GM21576 (cell line): ENCODE measurements around the gene STK32B.
"Not testable (repeated sequence)": the region's sequence is repeated elsewhere in the genome, so short reads cannot be mapped to it uniquely, and the experiment has no call there.

Experiments
- ATAC-seq: cut with Tn5 transposase; IDR thresholded peaks from one replicate; pipeline ENCODE4 v1.9.1; 2021; ENCODE audit warnings: mild to moderate bottlenecking, moderate library complexity; ENCODE audit not compliant: unreplicated experiment

Gene STK32B

DNA sequence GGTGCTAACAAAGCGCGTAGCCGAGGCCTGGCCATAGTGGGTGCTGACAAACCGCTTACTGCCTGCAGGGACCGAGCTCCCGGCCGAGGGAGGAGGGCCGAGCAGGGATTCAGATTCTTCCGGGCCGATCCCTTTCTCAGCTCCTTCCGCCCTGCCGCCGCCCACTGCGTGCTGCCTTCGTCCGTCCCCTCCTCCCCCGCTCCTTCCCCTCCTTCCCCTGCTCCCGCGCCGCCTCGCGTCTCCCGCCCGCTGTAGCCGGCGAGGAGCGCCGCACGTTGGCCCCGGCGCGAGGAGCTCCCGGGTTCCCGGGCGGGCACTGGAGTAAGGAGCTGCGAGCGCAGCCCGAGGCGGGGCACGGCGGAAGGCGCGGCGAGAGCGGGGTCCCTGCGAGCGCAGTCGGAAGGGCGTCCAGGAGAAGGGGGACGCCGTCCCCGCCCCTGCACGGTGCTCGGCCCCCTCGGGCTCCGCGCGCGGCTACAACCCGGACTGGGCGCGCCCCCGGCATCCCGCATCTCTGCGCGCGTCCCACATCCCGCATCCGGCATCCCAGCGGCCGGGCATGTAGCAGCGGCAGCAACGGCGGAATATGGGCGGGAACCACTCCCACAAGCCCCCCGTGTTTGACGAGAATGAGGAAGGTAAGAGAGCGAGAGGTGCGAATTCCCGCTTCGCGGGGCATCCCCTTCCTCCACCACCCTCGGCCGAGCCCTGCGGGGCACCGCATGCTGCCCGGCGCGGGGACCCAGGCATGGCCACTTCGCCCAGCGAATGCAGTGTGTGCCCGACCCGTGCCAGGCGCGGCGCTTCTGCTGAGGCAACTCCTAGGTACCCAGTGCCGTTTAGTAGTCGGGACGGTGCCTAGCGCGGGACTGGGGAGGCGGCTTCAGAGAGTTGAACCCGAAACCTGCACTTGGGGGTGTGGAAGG, at the start of gene STK32B:
Gene STK32B (plus strand): TSS at position 203 of the 926 bp plus-strand sequence.
- no peak for ATAC-seq

DNA sequence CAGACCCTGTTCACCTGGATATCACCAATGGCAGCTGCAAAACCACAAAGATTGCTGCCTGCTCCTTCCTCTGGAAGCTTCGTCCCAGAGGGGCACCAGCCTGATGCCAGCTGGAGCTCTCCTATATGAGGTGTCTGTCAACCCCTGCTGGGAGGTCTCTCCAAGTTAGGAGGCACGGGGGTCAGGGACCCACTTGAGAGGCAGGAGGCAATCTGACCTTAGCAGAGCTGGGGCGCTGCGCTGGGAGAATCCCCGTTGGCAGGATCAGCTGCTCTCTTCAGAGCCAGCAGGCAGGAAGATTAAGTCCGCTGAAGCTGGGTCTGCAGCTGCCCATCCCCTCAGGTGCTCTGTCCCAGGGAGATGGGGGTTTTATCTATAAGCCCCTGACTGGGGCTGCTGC, 49.6 kb upstream of the STK32B start:
- not testable (repeated sequence) for ATAC-seq

DNA sequence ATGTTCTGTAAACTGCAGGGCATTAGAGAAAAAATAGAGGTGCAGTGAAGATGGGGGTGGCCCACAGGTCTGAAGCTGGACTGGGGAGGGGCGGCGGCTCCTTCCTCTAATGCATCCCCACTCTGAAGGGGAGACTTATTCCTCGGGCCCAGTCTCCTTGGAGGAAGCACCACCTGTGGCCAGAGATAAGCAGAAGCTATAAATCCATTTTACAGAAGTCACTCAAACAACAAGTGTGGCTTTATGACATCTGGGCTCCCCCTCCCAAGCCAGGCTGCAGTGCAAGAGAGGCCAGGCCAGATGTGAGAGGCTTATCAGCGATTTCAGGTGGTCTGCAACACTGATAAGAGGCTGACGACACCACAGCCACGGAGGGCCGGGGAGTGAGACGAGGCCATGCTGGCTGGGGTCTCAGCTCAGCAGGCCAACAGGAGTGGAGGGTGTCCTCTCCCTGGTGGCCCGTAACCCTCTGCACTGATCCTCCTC, 47.9 kb upstream of the STK32B start:
- no peak for ATAC-seq

DNA sequence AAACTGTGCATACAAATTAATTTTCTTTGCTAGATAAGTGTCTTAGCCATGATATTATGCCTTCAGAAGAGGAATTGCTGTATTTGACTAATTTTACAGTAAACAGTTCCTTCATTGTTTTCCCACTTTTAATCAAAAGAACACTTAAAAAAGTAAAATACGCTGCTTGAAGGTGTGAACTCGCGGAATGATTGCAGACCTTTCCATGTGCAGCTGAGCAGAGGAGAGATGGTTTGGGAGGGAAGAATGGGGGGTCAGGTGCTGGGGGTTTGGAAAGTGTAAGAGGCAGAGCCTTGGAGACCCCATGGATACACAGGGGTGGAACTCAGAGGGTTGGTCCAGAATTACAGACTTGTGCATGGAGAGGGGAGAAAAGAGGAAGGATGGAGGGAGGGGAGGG, 47.4 kb upstream of the STK32B start:
- no peak for ATAC-seq

DNA sequence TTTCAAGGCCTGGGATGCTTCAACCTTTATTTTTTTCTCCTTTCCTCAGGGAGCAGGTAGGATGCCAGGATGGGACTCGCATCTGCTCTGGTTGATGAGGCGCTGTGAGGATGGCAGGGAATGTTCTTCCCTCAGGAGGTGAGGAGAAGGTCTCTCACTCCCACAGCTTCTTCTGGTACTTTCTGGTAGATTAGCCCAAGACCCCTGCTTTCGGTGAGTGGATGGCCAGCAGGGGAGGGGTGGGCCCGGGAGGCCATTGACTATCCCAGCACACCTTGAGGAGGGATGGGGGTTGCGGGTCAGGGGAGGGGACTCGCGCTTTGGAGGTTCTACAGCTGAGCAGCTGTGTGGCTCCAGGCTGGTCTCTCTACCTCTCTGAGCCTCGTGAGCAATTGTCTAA, 46.8 kb upstream of the STK32B start:
- no peak for ATAC-seq

DNA sequence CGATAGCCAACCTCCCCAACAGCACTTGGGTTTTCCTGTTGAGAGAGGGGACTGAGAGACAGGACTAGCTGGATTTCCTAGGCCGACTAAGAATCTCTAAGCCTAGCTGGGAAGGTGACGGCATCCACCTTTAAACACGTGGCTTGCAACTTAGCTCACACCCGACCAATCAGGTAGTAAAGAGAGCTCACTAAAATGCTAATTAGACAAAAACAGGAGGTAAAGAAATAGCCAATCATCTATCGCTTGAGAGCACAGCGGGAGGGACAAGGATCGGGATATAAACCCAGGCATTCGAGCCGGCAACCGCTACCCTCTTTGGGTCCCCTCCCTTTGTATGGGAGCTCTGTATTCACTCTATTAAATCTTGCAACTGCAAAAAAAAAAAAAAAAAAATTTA, 44.3 kb upstream of the STK32B start:
- not testable (repeated sequence) for ATAC-seq

DNA sequence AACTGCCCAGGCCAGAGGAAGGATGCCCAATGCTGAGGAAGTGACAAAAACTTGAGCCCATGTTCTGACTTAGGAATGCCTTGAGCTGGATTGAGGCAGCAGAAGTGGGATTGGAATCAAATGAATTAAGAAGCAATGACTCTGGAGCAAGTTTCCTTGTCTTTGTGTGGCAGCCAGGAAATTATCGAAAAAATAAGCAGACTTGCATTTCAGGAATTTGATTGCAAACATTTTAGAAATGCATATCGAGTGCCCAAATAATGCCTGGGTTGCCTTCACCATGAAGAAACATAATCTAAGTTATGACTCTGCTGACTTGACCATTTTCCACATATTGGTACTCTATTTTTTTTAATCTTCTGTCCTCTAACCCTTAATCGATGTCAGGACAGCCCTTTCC, 41.5 kb upstream of the STK32B start:
- no peak for ATAC-seq

DNA sequence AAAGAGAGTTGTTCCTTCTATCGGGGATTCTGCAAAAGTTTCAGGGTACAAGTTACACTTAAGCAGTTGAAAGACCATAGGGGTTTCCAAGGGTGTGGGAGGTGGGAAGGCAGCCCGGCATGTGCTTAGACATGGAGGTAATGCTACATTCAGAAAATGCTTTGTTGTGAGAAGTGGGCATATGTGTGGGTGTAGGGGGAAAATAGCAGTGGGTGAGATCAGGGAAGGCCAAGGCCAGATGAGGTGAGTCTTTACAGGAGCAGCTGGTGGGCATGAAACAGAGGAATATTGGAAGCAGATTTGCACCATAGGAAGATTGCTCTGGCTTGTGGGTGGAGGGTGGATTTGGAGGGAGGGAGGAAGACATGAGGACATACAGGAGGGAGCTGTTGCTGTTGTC, 40.3 kb upstream of the STK32B start:
- ATAC-seq = no peak

DNA sequence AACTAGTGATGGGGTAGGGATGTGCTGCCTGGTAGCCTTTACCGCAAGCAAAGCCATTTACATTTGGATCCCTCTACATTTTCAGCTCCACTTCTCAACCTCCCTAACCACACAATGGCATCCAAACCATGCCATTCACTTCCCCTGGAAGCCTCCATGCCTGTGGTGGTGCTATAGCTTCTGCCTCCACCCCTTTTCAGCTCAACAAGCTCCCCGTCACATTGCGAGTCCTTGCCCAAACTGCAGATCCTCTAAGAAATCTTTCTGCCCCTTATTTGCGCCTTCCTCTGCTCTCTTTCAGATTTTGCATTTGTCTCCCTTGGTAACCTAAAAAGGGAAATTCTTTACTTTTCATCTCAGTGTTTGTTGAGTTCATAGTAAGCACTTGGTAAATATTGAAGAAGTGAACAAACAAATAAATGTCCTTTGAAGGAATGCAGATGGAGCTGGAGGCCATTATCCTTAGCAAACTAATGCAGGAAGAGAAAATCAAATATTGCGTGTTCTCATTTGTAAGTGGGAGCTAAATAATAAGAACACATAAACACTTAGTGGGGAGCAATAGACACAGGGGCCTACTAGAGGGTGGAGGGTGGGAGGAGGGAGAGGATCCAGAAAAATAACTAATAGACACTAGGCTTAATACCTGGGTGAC, 38.9 kb upstream of the STK32B start:
- no peak for ATAC-seq

DNA sequence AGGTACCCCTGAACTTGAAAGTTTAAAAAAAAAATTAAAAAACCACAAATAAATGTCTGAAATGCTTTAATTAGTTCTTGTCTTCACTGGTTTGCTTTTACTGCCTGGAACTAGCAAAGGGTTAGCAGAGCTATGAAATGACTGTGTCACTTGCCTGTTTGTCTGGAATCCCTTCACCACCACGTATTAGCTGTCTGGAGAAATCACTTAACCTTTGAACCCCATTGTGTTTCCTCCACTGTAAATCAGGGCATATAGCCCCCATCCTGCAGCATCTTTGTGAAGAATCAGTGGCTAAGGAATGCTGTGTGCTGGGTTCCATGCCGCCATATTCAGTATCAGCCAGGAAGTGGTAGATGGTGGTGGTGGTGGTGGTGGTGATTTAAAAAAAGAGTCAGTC, 38.3 kb upstream of the STK32B start:
- ATAC-seq = no peak

DNA sequence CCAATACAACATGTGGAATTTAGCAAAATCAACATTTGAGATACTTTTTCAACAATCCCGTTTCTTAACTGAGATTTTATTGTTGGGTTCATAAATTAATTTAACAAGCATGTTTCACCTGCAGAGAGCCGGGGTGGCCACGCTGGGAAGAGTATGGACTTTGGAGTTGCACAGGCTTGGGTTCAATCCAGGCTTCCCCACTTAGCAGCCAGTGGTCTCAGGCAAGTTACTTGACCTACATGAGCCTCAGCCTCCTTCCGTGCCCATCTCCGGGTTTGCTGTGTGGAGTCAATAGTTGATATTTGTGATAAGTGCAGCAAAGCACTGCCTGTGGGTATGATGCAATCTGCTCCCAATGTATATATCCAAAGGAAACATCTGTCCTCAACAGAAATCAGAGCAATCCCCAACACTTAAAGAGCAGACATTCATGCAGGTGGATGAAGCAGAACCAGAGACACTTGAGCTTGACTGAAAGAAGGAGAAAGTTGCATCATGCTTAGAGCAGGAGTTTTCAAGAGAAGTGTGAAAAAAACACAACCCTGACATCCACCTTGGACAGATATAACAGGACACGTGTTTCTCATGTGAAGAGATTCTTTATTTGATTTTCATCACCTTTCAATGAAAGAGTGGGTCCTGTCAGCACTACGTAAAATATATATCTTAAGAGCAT, 37.1 kb upstream of the STK32B start:
- no peak for ATAC-seq

DNA sequence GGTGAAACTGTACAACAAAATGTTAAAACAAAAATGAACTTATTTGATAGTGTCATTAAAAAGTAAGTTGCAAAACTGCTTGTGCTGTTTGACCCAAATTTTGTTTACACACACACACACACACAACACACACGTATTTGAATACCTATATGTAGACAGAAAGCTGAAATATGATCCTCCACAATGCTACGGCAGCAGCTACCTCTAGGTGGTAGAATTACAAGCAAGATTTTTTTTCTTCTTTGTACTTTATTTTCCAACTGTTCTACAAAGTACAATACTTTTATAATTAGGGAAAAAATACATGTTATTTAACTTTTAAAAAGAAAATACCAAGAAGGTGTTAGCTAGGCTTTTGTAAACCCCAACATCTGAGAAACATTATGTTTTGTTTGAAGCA, 33.2 kb upstream of the STK32B start:
- ATAC-seq = no peak

DNA sequence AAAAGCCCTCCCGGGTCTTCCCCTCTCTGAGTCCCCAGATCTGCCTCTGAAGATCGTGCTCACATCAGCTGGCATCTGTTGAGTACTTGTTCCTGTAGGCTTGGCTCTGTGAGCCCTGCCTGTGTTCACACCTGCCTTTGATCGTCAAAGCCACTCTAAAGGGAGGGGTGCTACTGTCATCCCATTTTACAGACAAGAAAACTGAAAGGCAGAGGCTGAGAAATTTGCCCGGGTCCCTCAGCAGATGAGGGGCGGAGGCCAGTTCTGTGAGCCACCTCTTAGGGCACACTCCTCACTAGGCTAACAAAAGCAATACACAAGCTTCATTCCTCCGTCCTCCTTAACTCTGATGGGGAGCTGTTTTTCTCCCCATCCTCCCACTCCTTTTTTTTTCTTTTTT, 32.7 kb upstream of the STK32B start:
- ATAC-seq = no peak

DNA sequence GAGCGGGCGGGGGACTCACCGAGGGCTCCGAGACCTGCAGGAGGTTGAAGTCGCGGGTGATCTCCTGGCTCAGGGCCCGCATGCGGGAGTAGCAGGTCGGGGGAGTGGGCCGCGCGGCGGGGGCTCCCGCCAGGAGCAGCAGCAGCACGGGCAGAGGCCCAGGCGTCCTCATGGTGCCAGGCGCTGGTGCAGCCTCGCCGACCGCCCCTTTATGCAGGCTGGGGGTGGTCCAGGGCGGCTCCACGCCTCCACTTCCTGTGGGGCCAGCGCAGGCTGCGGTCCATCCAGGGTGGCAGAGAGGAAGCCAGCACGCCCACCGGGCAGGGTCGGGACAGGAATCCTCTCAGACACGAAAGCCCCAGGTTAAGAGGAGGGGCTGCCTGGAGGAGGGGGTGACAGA, 32.0 kb upstream of the STK32B start, which contains the start of gene CYTL1:
Gene CYTL1 (minus strand): TSS at position 185 of the 400 bp plus-strand sequence. CDS start 13 bp downstream, at position 172.
- no peak for ATAC-seq

DNA sequence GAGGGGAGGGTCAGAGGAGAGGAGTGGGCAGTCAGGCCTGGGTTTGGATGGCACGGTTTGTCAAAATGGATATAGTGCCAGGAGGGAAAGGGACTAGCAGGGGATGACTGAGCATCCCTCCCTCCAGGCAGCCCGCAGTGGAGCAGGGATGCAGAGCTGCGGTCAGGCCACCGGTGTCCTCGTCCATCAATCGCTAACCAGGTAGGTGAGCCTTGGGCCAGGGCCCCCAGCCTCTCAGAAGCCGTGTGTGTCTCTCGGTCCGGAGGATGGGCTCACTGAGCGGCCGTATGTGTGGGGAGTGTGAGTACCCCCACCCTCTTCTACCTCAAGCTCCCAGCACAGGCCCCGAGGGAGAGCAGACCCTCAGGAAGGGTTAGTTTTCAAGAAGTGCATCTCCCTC, 31.5 kb upstream of the STK32B start:
- no peak for ATAC-seq

DNA sequence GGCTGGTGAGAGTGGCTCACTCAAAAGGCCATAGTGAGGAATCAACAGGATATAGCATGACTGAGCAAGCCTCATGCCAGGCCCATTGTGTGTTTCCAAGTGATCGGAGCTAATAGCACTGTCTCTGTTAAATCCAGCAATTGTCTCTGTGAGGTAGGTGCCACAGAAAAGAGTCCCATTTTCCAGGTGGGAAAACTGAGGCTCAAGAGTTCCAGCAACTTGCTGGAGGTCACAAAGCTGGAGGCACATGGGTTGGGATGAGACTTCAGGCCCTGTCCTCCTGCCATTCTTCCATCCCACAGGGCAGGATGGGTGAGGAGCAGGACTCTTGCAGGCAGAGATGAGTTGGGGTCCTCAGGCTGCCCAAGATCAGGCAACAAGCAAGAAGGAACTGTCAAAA, 30.9 kb upstream of the STK32B start:
- ATAC-seq = no peak

DNA sequence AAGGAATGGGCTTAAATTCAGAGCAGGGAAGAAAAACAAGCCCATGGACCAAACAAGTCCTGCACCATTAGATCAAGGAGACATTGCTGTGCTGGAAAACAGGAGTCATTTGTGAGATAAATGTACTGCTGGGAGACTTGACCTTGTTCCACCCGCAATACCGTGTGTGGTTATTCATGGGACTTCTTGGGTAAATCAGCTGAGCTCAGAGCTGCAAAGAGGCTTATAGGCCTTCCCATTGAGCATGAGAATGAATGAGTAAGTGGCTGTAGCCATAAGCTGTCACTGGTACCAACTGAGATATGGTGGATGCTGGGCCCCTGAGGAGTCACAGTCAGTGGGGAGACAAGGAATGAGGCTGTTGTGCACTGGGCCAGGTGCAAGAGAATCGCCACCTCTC, 29.7 kb upstream of the STK32B start:
- ATAC-seq = no peak

DNA sequence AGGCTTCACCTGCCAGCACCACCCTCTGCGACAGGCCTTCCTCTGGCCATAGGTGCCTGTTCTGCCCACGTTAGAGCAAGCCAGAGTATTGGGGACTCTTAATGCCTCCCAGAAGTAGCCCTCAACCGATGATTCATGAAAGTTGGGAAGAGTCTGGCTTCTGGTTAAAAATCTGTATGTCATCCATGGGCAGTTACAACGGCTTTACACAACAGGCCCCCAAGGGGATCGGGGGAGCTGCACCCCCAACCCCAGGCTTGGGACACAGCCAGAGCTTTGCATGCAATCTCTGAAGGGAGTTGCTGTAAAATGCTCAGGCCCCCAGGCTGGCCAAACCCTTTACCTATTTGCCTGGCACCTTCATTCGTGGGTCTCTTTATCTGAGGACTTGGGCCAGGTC, 26.6 kb upstream of the STK32B start:
- ATAC-seq = no peak

DNA sequence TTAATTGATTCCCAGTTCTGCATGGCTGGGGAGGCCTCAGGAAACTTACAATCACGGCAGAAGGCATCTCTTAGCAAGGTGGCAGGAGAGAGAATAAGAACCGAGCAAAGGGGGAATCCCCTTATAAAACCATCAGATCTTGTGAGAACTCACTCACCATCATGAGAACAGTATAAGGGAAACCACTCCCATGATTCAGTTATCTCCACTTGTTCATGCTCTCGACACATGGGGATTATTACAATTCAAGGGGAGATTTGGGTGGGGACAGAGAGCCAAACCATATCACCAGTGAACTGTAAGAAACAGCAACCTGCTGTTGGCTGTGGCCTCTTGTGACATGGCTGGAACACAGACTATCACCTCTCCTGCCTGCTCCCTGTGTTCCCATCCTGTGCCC, 24.9 kb upstream of the STK32B start:
- no peak for ATAC-seq

DNA sequence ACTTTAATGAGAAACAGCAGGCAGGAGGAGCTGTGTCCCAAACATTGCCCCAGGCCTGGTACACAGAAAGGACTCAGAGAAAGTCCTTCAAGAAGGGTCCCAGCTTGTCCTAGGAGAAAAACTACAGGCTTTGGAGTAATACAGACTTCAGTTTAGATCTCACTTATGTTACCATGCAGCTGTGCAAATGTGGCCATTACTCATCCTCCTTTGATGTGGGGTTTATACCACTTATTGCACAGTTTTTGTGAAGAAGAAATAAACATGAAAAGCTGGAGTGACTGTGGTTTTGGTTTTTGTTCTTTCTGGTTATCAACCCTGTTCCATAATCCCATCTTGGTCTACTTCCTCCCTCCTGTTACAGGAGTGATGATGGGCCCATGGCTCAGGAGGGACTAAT, 23.9 kb upstream of the STK32B start:
- no peak for ATAC-seq

DNA sequence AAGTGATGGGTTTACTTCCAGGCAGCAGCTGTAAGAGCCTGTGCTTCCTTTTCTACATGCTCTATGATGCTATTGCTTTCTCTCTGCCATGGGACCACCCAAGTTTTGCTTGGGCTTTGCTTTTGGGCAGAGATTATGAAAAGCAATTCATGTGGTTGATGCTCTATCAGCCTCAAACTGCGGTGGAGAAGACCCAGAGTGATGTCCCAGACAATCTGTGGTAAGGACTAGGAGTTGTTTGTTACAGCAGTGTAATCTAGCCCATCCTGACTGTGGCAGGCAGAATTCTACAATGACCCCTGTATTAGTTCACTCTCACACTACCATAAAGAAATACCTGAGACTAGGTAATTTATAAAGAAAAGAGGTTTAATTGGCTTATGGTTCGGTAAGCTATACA, 22.8 kb upstream of the STK32B start:
- no peak for ATAC-seq

DNA sequence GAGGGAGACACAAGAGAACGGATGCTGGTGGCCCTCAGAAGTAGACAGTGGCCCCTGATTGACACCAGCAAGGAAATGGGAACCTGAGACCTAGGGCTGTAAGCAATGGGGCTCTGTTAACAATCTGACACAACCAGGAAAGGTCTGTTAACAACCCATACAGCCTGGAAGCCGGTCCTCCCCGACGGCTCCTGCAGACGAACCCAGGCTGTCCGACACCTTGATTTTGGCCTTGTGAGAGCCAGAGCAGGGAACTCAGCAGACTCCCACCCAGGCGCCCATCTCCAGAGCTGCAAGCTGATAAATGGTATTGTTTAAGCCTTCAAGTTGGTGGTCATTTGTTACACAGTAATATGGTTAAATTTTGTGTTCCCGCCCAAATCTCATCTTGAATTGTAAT, 21.8 kb upstream of the STK32B start:
- ATAC-seq = no peak
